Astrocyte of the hippocampus (primary cell): ENCODE results near the gene EVI5.
"Not testable (repeated sequence)": the region's sequence is repeated elsewhere in the genome, so short reads cannot be mapped to it uniquely, and the experiment has no call there.

Source experiments
- DNase-seq: peaks from one replicate; pipeline ENCODE4 v3.0.0; 2011; ENCODE audit warnings: low read depth, low spot score

The EVI5 gene

GRCh38 chr1:92695104-92695503 is 89.8 kb downstream of the EVI5 start:
- no peak for DNase-seq

GRCh38 chr1:92691925-92692324 is 93.0 kb downstream of the EVI5 start:
- no peak for DNase-seq

- DNase-seq = no peak
These were observed 94.5 kb downstream of the EVI5 start for GRCh38 chr1:92690212-92690906.

- DNase-seq = no peak
These were observed 104.9 kb downstream of the EVI5 start for GRCh38 chr1:92679980-92680379.

- no peak for DNase-seq
These were observed 121.1 kb downstream of the EVI5 start for GRCh38 chr1:92663775-92664174.

- DNase-seq = no peak
These were observed 122.9 kb downstream of the EVI5 start for GRCh38 chr1:92662048-92662447.

- no peak for DNase-seq
These were observed 127.2 kb downstream of the EVI5 start for GRCh38 chr1:92657701-92658100.

- DNase-seq = peak; percentile 1
These were observed 129.6 kb downstream of the EVI5 start for GRCh38 chr1:92655197-92655801.

GRCh38 chr1:92653605-92654381 is 131.1 kb downstream of the EVI5 start:
- no peak for DNase-seq

- not testable (repeated sequence) for DNase-seq
These were observed 144.2 kb downstream of the EVI5 start for GRCh38 chr1:92640686-92641085.

GRCh38 chr1:92638498-92638897 is 146.4 kb downstream of the EVI5 start:
- DNase-seq = no peak

GRCh38 chr1:92635203-92635602 is 149.7 kb downstream of the EVI5 start:
- DNase-seq = not testable (repeated sequence)

GRCh38 chr1:92623187-92623778 is 161.6 kb downstream of the EVI5 start:
- DNase-seq = peak; percentile 2

- no peak for DNase-seq
These were observed 165.3 kb downstream of the EVI5 start for GRCh38 chr1:92619466-92620189.

- no peak for DNase-seq
These were observed 183.9 kb downstream of the EVI5 start for GRCh38 chr1:92601044-92601443.

GRCh38 chr1:92599184-92599583 is 185.7 kb downstream of the EVI5 start:
- peak; percentile 28 for DNase-seq

GRCh38 chr1:92589361-92589760 is 195.5 kb downstream of the EVI5 start:
- DNase-seq = not testable (repeated sequence)

- DNase-seq = no peak
These were observed 197.5 kb downstream of the EVI5 start for GRCh38 chr1:92587445-92587844.

GRCh38 chr1:92585831-92586230 is 199.1 kb downstream of the EVI5 start:
- DNase-seq = no peak

GRCh38 chr1:92584810-92585209 is 200.1 kb downstream of the EVI5 start:
- DNase-seq = not testable (repeated sequence)
